ENCODE data around the gene ANKDD1B. TPM values are rescaled to one million over a fixed set of nuclear protein-coding genes. Genes with fewer than 3 reads are reported as not detected.

ANKDD1B gene
- total RNA-seq, 2 experiments from 2014 or later: 0.21 TPM; not detected in 1

GRCh38 chr5:75707911-75708509 lies 96.8 kb downstream of the ANKDD1B start:
- no peaks in the 10 kb centered on the region for H3K27me3 Mint-ChIP-seq
- H3K27ac Mint-ChIP-seq: no peak overlapping the region
- peaks cover 16% of the 10 kb centered on the region for H3K36me3 Mint-ChIP-seq (ENCODE audit: low read depth)
- intact Hi-C loops (cut with DNase I, micrococcal nuclease): no loop called here
- ATAC-seq (no peak), DNase-seq (no peak)
- H3K4me3 Mint-ChIP-seq: no peak overlapping the region
- CTCF ChIA-PET: interaction anchor here (1.1 kb wide), 1 partner anchor 42 kb away, joined by 3 read pairs; no protein-coding TSS in a partner anchor
- H3K9me3 Mint-ChIP-seq (ENCODE audit: low read depth): no peaks in the 10 kb centered on the region
- POLR2A ChIA-PET: interaction anchor here (0.7 kb wide), 1 partner anchor 9 kb away, joined by 4 read pairs; the partner anchor contains the start of gene POC5
- H3K4me1 Mint-ChIP-seq: peaks cover 12% of the 10 kb centered on the region

GRCh38 chr5:75710637-75711036 lies 99.4 kb downstream of the ANKDD1B start:
- Mint-ChIP-seq H3K27ac (no peak overlapping the region), H3K4me3 (no peak overlapping the region), H3K36me3 (ENCODE audit: low read depth) (peaks cover 22% of the 10 kb centered on the region), H3K4me1 (peaks cover 32% of the 10 kb centered on the region), H3K9me3 (ENCODE audit: low read depth) (no peaks in the 10 kb centered on the region), H3K27me3 (no peaks in the 10 kb centered on the region)
- ChIA-PET POLR2A (no interaction called here), CTCF (no interaction called here)
- intact Hi-C loops (cut with DNase I, micrococcal nuclease): loop anchor here (10.0 kb wide), 2 partner anchors 464 to 946 kb away; partner anchors contain the start of genes GFM2 (in 1 of the 2) and NSA2 (in 1 of the 2)
- ATAC-seq: no peak
- no peak for DNase-seq

DNA sequence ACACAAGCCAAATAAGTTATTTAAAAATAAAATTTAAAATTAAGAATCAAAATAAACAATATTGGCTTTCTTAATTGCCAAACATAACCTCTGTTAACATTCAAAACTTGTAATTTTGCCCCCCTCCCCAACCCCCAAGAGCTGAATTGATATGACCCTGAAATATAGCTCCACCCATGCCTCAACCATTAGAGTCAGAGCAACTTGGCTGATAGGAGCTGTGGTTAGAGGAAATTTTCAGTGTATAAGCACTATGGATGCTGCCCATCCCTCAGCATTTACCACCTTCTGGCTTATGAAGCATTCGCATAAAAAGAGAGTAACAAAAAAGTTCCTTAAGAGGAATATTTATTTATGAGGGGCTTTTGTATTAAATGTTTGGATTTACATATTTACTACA lies 99.9 kb downstream of the ANKDD1B start:
- peaks cover 24% of the 10 kb centered on the region for H3K36me3 Mint-ChIP-seq (ENCODE audit: low read depth)
- DNase-seq: no peak
- intact Hi-C loops (cut with DNase I, micrococcal nuclease): loop anchor here (10.0 kb wide), 2 partner anchors 464 to 946 kb away; partner anchors contain the start of genes GFM2 (in 1 of the 2) and NSA2 (in 1 of the 2)

GRCh38 chr5:75712091-75712490 lies 100.8 kb downstream of the ANKDD1B start:
- peaks cover 37% of the 10 kb centered on the region for H3K4me1 Mint-ChIP-seq
- intact Hi-C loops (cut with DNase I, micrococcal nuclease): loop anchor here (10.0 kb wide), 2 partner anchors 463 to 947 kb away; partner anchors contain the start of genes GFM2 (in 1 of the 2) and NSA2 (in 1 of the 2)
- H3K27ac Mint-ChIP-seq: no peak overlapping the region
- no peak for DNase-seq
- ChIA-PET CTCF (no interaction called here), POLR2A (no interaction called here)
- H3K4me3 Mint-ChIP-seq: no peak overlapping the region
- no peaks in the 10 kb centered on the region for H3K9me3 Mint-ChIP-seq (ENCODE audit: low read depth)
- no peak for ATAC-seq
- H3K27me3 Mint-ChIP-seq: no peaks in the 10 kb centered on the region
- peaks cover 24% of the 10 kb centered on the region for H3K36me3 Mint-ChIP-seq (ENCODE audit: low read depth)

More for the DNA sequence above, 99.9 kb downstream of the ANKDD1B start:
- CTCF ChIA-PET: no interaction called here
- POLR2A ChIA-PET: interaction anchor here (0.5 kb wide), 1 partner anchor 201 kb away, joined by 3 read pairs; no protein-coding TSS in a partner anchor
- H3K9me3 Mint-ChIP-seq (ENCODE audit: low read depth): no peaks in the 10 kb centered on the region
- no peak for ATAC-seq
- H3K27me3 Mint-ChIP-seq: no peaks in the 10 kb centered on the region
- H3K27ac Mint-ChIP-seq: no peak overlapping the region
- H3K4me1 Mint-ChIP-seq: peaks cover 32% of the 10 kb centered on the region
- no peak overlapping the region for H3K4me3 Mint-ChIP-seq

DNA sequence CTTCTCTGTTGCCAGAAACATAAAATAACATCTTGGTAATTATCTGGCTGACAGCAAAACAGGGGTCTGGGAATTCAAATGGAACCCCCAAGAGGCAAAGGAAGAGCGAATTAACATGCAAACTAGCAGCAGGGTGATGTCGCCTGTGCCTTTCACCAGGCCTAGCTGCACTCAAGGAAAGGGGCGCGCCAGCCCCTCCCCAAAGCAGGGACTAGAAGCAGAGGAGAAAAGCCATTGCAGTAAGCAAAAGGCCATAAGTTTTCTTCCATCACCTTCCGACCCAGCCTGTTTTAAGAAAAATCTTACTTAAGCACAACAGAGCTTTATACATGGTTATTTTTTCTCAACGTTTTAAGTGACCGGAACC lies 105.4 kb downstream of the ANKDD1B start:
- peak overlapping the region; percentile 97 for H3K4me3 Mint-ChIP-seq
- peaks cover 18% of the 10 kb centered on the region for H3K36me3 Mint-ChIP-seq (ENCODE audit: low read depth)
- H3K27me3 Mint-ChIP-seq: no peaks in the 10 kb centered on the region
- intact Hi-C loops (cut with DNase I, micrococcal nuclease): loop anchor here (1.0 to 10.0 kb wide), 16 partner anchors 47 to 1316 kb away; partner anchors contain the start of genes CERT1 (in 2 of the 2), GFM2 (in 2 of the 2), HMGCR (in 2 of the 2) and IQGAP2 (in 2 of the 2)
- peak overlapping the region; percentile 99 for H3K27ac Mint-ChIP-seq
- no peaks in the 10 kb centered on the region for H3K9me3 Mint-ChIP-seq (ENCODE audit: low read depth)
- H3K4me1 Mint-ChIP-seq: peaks cover 35% of the 10 kb centered on the region
- CTCF ChIA-PET: interaction anchor here (0.8 to 1.1 kb wide), 3 partner anchors 28 to 659 kb away, joined by 3 read pairs; no protein-coding TSS in a partner anchor
- DNase-seq (no peak), ATAC-seq (peak; percentile 9)
- POLR2A ChIA-PET: interaction anchor here (0.6 to 1.5 kb wide), 3 partner anchors 47 to 205 kb away, joined by 3 to 4 read pairs (median 4); partner anchors contain the start of genes CERT1 and POLK

DNA sequence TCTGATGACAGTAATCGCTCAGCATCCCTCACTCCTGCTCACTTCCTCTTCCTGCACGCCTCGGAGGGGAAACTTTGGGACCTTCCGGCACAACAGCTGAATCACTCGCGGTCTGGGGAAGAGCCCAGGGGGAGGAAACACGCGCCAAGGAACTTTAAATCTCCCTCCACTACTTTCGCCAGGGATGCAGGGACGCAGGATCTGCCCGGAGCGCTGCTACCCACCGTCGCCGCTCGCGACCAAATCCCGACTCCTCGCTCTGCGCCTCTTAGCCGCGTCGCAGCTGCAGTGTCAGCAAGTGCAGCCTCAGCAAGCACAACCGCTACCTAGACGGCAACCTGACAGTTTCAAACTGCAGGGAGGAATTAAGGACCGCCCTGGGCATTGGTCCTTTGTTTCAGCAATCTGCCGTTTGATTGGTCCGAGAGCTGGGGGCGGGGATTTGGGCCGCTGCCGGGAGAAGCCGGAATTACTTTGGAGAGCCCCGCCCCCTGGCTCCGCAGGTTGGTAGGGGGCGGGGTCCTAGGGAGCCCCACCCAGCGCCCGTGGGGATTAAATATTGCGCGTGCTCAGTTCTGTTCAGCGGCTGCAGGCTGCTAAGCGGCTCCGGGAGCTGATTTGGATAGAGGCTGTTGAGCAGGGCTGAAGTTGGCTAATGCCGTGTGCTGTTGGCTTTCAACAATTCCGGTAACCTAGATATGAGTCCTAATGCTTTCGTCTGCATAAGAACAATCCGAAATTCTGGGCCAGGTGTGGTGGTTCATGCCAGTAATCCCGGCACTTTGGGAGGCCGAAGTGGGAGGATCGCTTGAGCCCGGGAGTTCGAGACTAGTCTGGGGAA lies 106.0 kb downstream of the ANKDD1B start, which contains the start of gene POC5:
Gene POC5, minus strand, starts transcription at position 356 of the 841 bp plus-strand sequence. CDS start 4,500 bp downstream, outside the sequence.
- ATAC-seq: peak; percentile 94
- H3K27me3 Mint-ChIP-seq: no peaks in the 10 kb centered on the region

DNA sequence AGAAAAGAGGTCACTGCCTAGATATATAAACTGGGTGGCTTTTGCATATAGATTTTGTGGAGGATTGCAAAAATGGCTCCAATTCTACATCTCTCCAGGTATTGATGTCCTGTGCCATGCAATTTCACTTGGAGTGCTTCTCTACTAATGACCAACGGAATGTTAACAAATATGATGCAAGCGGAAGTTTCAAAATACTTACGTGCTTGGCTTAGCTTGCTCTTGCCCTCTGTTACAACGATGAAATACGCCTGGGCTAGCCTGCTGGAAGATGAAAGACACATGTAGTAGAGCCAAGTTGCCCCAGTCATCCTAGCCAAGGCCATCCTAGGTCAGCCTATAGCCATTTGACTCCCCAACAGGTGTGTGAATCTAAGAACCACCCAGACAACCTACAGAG lies 109.6 kb downstream of the ANKDD1B start:
- Mint-ChIP-seq H3K9me3 (ENCODE audit: low read depth) (no peaks in the 10 kb centered on the region), H3K4me1 (peaks cover 10% of the 10 kb centered on the region), H3K4me3 (no peak overlapping the region), H3K36me3 (ENCODE audit: low read depth) (peaks cover 1% of the 10 kb centered on the region), H3K27ac (no peak overlapping the region), H3K27me3 (peaks cover 3% of the 10 kb centered on the region)
- no peak for ATAC-seq
- ChIA-PET CTCF (interaction anchor here (0.6 kb wide), 1 partner anchor 14 kb away, joined by 3 read pairs; no protein-coding TSS in a partner anchor), POLR2A (no interaction called here)
- no peak for DNase-seq
- intact Hi-C loops (cut with DNase I, micrococcal nuclease): no loop called here

More for the DNA sequence above, 106.0 kb downstream of the ANKDD1B start, which contains the start of gene POC5:
- Mint-ChIP-seq H3K9me3 (ENCODE audit: low read depth) (no peaks in the 10 kb centered on the region), H3K4me3 (peak within 1 kb of the TSS; percentile 97), H3K27ac (peak within 1 kb of the TSS; percentile 99), H3K4me1 (peaks cover 32% of the 10 kb centered on the region), H3K36me3 (ENCODE audit: low read depth) (peaks cover 17% of the 10 kb centered on the region)
- DNase-seq: peak; percentile 99
- intact Hi-C loops (cut with DNase I, micrococcal nuclease): loop anchor here (1.0 to 10.0 kb wide), 16 partner anchors 48 to 1315 kb away; partner anchors contain the start of genes CERT1 (in 2 of the 2), GFM2 (in 2 of the 2), HMGCR (in 2 of the 2) and IQGAP2 (in 2 of the 2)
- POLR2A ChIA-PET: interaction anchor here (0.5 to 1.5 kb wide), 5 partner anchors 9 to 206 kb away, joined by 3 to 4 read pairs (median 4); partner anchors contain the start of genes CERT1 and POLK
- CTCF ChIA-PET: interaction anchor here (0.8 to 1.1 kb wide), 3 partner anchors 29 to 660 kb away, joined by 3 read pairs; no protein-coding TSS in a partner anchor

Other genes with a start within 250 kb of the ANKDD1B start
- 10 to 100 TPM; 21.6 to 24.5 TPM for gene CERT1, start 99.8 kb upstream of the ANKDD1B start, total RNA-seq
- 10 to 100 TPM; 35.5 to 49.1 TPM for gene POLK, start 99.6 kb upstream of the ANKDD1B start, total RNA-seq
- 10 to 100 TPM; 20.2 to 20.3 TPM for gene POC5, start 106.0 kb downstream of the ANKDD1B start, total RNA-seq